ENCODE results near the gene PDGFA.

GRCh38 chr7:464454-465401, 54.9 kb downstream of the PDGFA start:
- no peak for TF ChIP-seq CTCF (IDR thresholded peaks at IDR 0.05)
- no peak for TF ChIP-seq POLR2A (IDR thresholded peaks at IDR 0.05)
